Superior temporal gyrus (tissue), 1 donor: Measurements from ENCODE around the gene SLX4IP.

Source experiments
- DNase-seq: peaks from one replicate; pipeline ENCODE4 v3.0.0-alpha.2; 2016; ENCODE audit errors: extremely low spot score

Gene SLX4IP

GRCh38 chr20:10495173-10495572 lies 60.1 kb downstream of the SLX4IP start:
- DNase-seq, result no peak

- DNase-seq, result no peak
Measured at GRCh38 chr20:10496465-10496864, 61.4 kb downstream of the SLX4IP start.

GRCh38 chr20:10497283-10497682 lies 62.2 kb downstream of the SLX4IP start:
- no peak for DNase-seq

GRCh38 chr20:10497791-10498190 lies 62.7 kb downstream of the SLX4IP start:
- no peak for DNase-seq

GRCh38 chr20:10498200-10498599 lies 63.1 kb downstream of the SLX4IP start:
- DNase-seq, result no peak

GRCh38 chr20:10501402-10501801 lies 66.3 kb downstream of the SLX4IP start:
- peak; percentile 58 for DNase-seq

- DNase-seq, result no peak
Measured at GRCh38 chr20:10502098-10502526, 67.0 kb downstream of the SLX4IP start.

- no peak for DNase-seq
Measured at GRCh38 chr20:10504608-10504993, 69.5 kb downstream of the SLX4IP start.

- DNase-seq, result no peak
Measured at GRCh38 chr20:10504994-10505730, 70.1 kb downstream of the SLX4IP start.

- no peak for DNase-seq
Measured at GRCh38 chr20:10505827-10506226, 70.7 kb downstream of the SLX4IP start.

- no peak for DNase-seq
Measured at GRCh38 chr20:10507052-10507451, 71.9 kb downstream of the SLX4IP start.

- no peak for DNase-seq
Measured at GRCh38 chr20:10508060-10508459, 73.0 kb downstream of the SLX4IP start.

- no peak for DNase-seq
Measured at GRCh38 chr20:10508468-10509251, 73.6 kb downstream of the SLX4IP start.

GRCh38 chr20:10509376-10509775 lies 74.3 kb downstream of the SLX4IP start:
- DNase-seq, result no peak

- DNase-seq, result no peak
Measured at GRCh38 chr20:10510216-10510615, 75.1 kb downstream of the SLX4IP start.

GRCh38 chr20:10511170-10511508 lies 76.0 kb downstream of the SLX4IP start:
- no peak for DNase-seq

GRCh38 chr20:10511509-10512251 lies 76.6 kb downstream of the SLX4IP start:
- DNase-seq, result peak; percentile 85

GRCh38 chr20:10513061-10513460 lies 78.0 kb downstream of the SLX4IP start:
- DNase-seq, result no peak

- no peak for DNase-seq
Measured at GRCh38 chr20:10513931-10514575, 78.9 kb downstream of the SLX4IP start.

GRCh38 chr20:10516529-10516928 lies 81.4 kb downstream of the SLX4IP start:
- no peak for DNase-seq

- no peak for DNase-seq
Measured at GRCh38 chr20:10519361-10520046, 84.4 kb downstream of the SLX4IP start.
